H1 (cell line): ENCODE data around the gene ZSWIM4. TPM values are rescaled to one million over a fixed set of nuclear protein-coding genes. Genes with fewer than 3 reads are reported as not detected.

Source experiments
- CTCF ChIA-PET: fragments of 300-600 bp; sonication (Branson Sonifier 250); formaldehyde crosslinking; loops from one replicate; lab custom pipeline; 2021; ENCODE audit not compliant: partially characterized antibody; lab: Charles Lee
- POLR2A ChIA-PET: fragments of 300-600 bp; sonication (Branson Sonifier 250); formaldehyde crosslinking; loops from one replicate; lab custom pipeline; 2021; ENCODE audit warnings: inconsistent platforms; ENCODE audit not compliant: partially characterized antibody; lab: Charles Lee
- DNase-seq, 2 experiments: peaks; one replicate each; pipeline versions ENCODE4 v3.0.0 to v3.0.0-alpha.2; 2010 to 2022; ENCODE audit warnings: low spot score in 2 of 2, low read depth in 1 of 2, mixed read lengths in 1 of 2
- FAIRE-seq: peaks from 2 replicates; lab custom pipeline; 2011; peaks lifted over from hg19 to GRCh38; lab: Jason Lieb, UNC
- H2AFZ ChIP-seq: 2 replicates; pipeline ENCODE4 v1.8.1; 2012; ENCODE audit warnings: low read length, inconsistent platforms
- H2AK5ac ChIP-seq: 2 replicates; pipeline ENCODE4 v1.6.1; 2013; ENCODE audit warnings: low read depth, low read length
- H2BK120ac ChIP-seq: replicated peaks from 2 replicates; pipeline ENCODE3; 2013; ENCODE audit warnings: low read depth, low read length, inconsistent platforms
- H2BK12ac ChIP-seq: 2 replicates; pipeline ENCODE4 v1.6.1; 2013; ENCODE audit warnings: low read depth, low read length
- H2BK15ac ChIP-seq: 2 replicates; pipeline ENCODE4 v1.6.1; 2013; ENCODE audit warnings: low read length
- H2BK20ac ChIP-seq: 2 replicates; pipeline ENCODE4 v1.6.1; 2013; ENCODE audit warnings: low read length
- H2BK5ac ChIP-seq: 2 replicates; pipeline ENCODE4 v1.6.1; 2013; ENCODE audit warnings: low read depth, low read length
- H3K14ac ChIP-seq: 2 replicates; pipeline ENCODE4 v1.6.1; 2013; ENCODE audit warnings: inconsistent platforms; ENCODE audit not compliant: insufficient read length
- H3K18ac ChIP-seq: 2 replicates; pipeline ENCODE4 v1.6.1; 2013; ENCODE audit warnings: low read length; ENCODE audit errors: extremely low read depth
- H3K23ac ChIP-seq: 2 replicates; pipeline ENCODE4 v1.6.1; 2013; ENCODE audit warnings: inconsistent platforms; ENCODE audit not compliant: insufficient read length
- H3K23me2 ChIP-seq: 2 replicates; pipeline ENCODE4 v1.6.1; 2013; ENCODE audit warnings: low read depth, low read length
- H3K27ac ChIP-seq: 2 replicates; pipeline ENCODE4 v1.6.1; 2011; ENCODE audit warnings: low read depth, low read length, inconsistent platforms
- H3K27me3 ChIP-seq, 4 experiments: replicated peaks in 1 of 4; 1 replicate in 1 of 4; 2 replicates in 3 of 4; pipeline versions ENCODE4 v1.6.1 to v1.8.1; 2011 to 2013; ENCODE audit warnings: low read length in 3 of 4, mild to moderate bottlenecking in 3 of 4, inconsistent platforms in 2 of 4, mixed read lengths in 2 of 4, moderate library complexity in 1 of 4; ENCODE audit not compliant: control insufficient read depth in 3 of 4, insufficient read depth in 3 of 4; ENCODE audit errors: extremely low read depth in 1 of 4
- H3K36me3 ChIP-seq, 4 experiments: 2 replicates each; pipeline versions ENCODE4 v1.6.1 to v1.8.1; 2011 to 2013; ENCODE audit warnings: mild to moderate bottlenecking in 4 of 4, low read length in 3 of 4, moderate library complexity in 2 of 4, control low read depth in 1 of 4, inconsistent platforms in 1 of 4; ENCODE audit not compliant: insufficient read depth in 4 of 4, control insufficient read depth in 2 of 4
- H3K4ac ChIP-seq: replicated peaks from 2 replicates; pipeline ENCODE3; 2013; ENCODE audit warnings: low read length, low read depth, mixed read lengths, inconsistent platforms; ENCODE audit not compliant: insufficient read length
- H3K4me1 ChIP-seq, 4 experiments: replicated peaks in 1 of 4; 1 replicate in 1 of 4; 2 replicates in 3 of 4; pipeline versions ENCODE4 v1.6.1 to v1.8.1; 2011 to 2013; ENCODE audit warnings: low read length in 3 of 4, inconsistent platforms in 2 of 4, mixed read lengths in 1 of 4; ENCODE audit not compliant: insufficient read depth in 4 of 4, control insufficient read depth in 3 of 4
- H3K4me2 ChIP-seq, 2 experiments: 2 replicates each; pipeline versions ENCODE4 v1.6.1 to v1.8.1; 2011 to 2013; ENCODE audit warnings: low read depth in 2 of 2, low read length in 2 of 2, control low read depth in 1 of 2, inconsistent platforms in 1 of 2, mild to moderate bottlenecking in 1 of 2; ENCODE audit not compliant: insufficient read depth in 1 of 2
- H3K4me3 ChIP-seq, 4 experiments: fragments of 200-600, 300-600 bp in 1 of 4; sonication (generic), shearing (Covaris generic), sonication (Bioruptor Twin) in 1 of 4; 2 replicates each; pipeline versions ENCODE4 v1.5.1 to v1.8.1; 2011 to 2016; ENCODE audit warnings: low read length in 4 of 4, low read depth in 3 of 4, control low read depth in 2 of 4, inconsistent platforms in 2 of 4, mild to moderate bottlenecking in 2 of 4, mixed read lengths in 1 of 4, moderate library complexity in 1 of 4; ENCODE audit not compliant: insufficient read depth in 2 of 4; ENCODE audit errors: extremely low read depth in 1 of 4
- H3K56ac ChIP-seq: replicated peaks from 2 replicates; pipeline ENCODE3; 2013; ENCODE audit warnings: low read depth, mild to moderate bottlenecking, mixed read lengths, low read length, inconsistent platforms; ENCODE audit not compliant: insufficient read length
- H3K79me1 ChIP-seq: 2 replicates; pipeline ENCODE4 v1.6.1; 2013; ENCODE audit warnings: low read depth, low read length, control low read depth
- H3K79me2 ChIP-seq, 2 experiments: 2 replicates each; pipeline versions ENCODE4 v1.6.1 to v1.8.1; 2012 to 2013; ENCODE audit warnings: low read length in 2 of 2, mild to moderate bottlenecking in 2 of 2, inconsistent platforms in 1 of 2; ENCODE audit not compliant: insufficient read depth in 2 of 2, control insufficient read depth in 1 of 2
- H3K9ac ChIP-seq, 4 experiments: replicated peaks in 1 of 4; 1 replicate in 1 of 4; 2 replicates in 3 of 4; pipeline versions ENCODE4 v1.6.1 to v1.8.1; 2011 to 2013; ENCODE audit warnings: low read depth in 3 of 4, low read length in 3 of 4, control low read depth in 2 of 4, mild to moderate bottlenecking in 2 of 4, moderate library complexity in 2 of 4, inconsistent platforms in 1 of 4; ENCODE audit errors: extremely low read depth in 1 of 4
- H3K9me3 ChIP-seq, 2 experiments: 2 replicates each; pipeline versions ENCODE4 v1.6.1 to v1.8.1; 2012 to 2013; ENCODE audit warnings: mild to moderate bottlenecking in 2 of 2, moderate library complexity in 2 of 2, control low read depth in 1 of 2, inconsistent platforms in 1 of 2, low read depth in 1 of 2, low read length in 1 of 2, mixed read lengths in 1 of 2; ENCODE audit not compliant: insufficient read depth in 2 of 2
- H4K20me1 ChIP-seq, 2 experiments: replicated peaks in 1 of 2; 2 replicates each; pipeline versions ENCODE3 to v1.8.1; 2011 to 2013; ENCODE audit warnings: inconsistent platforms in 2 of 2, low read length in 2 of 2, mild to moderate bottlenecking in 1 of 2; ENCODE audit not compliant: insufficient read depth in 2 of 2, control insufficient read depth in 1 of 2
- H4K5ac ChIP-seq: 2 replicates; pipeline ENCODE4 v1.6.1; 2013; ENCODE audit warnings: low read length, low read depth, mixed read lengths, inconsistent platforms; ENCODE audit not compliant: insufficient read length
- H4K8ac ChIP-seq: 2 replicates; pipeline ENCODE4 v1.8.0; 2013; ENCODE audit warnings: mild to moderate bottlenecking, moderate library complexity, low read length, inconsistent platforms; ENCODE audit not compliant: insufficient read depth; ENCODE audit errors: extremely low read depth
- H4K91ac ChIP-seq: replicated peaks from 2 replicates; pipeline ENCODE3; 2013; ENCODE audit warnings: low read length, mixed read lengths, inconsistent platforms; ENCODE audit not compliant: insufficient read length
- BCL11A ChIP-seq, 2 experiments: IDR thresholded peaks; one replicate each; pipeline ENCODE4 v1.6.1; 2011; ENCODE audit warnings: low read depth in 2 of 2, low read length in 2 of 2, mild to moderate bottlenecking in 2 of 2
- CTBP2 ChIP-seq: IDR thresholded peaks from 2 replicates; pipeline ENCODE4 v1.7.0; 2011; ENCODE audit warnings: borderline replicate concordance, mild to moderate bottlenecking, moderate library complexity, mixed read lengths, low read length; ENCODE audit not compliant: insufficient read depth, insufficient read length
- HDAC6 ChIP-seq: IDR thresholded peaks from one replicate; pipeline ENCODE4 v1.7.1; 2012; ENCODE audit warnings: low read depth, mild to moderate bottlenecking, inconsistent platforms, low read length, moderate library complexity
- JUN ChIP-seq: IDR thresholded peaks from 2 replicates; pipeline ENCODE4 v1.6.1; 2011; ENCODE audit warnings: low read depth, mild to moderate bottlenecking, improper control_type of control experiment, low read length
- KDM4A ChIP-seq: IDR thresholded peaks from one replicate; pipeline ENCODE4 v1.7.1; 2012; ENCODE audit warnings: low read depth, mild to moderate bottlenecking, moderate library complexity, low read length, inconsistent platforms; ENCODE audit not compliant: severe bottlenecking
- SAP30 ChIP-seq: fragments of 300-600 bp; sonication (generic); IDR thresholded peaks from 2 replicates; pipeline ENCODE4 v1.7.1; 2012; ENCODE audit warnings: low read length, moderate library complexity, mild to moderate bottlenecking, inconsistent platforms; ENCODE audit not compliant: insufficient read depth, insufficient replicate concordance
- SIN3A ChIP-seq, 2 experiments: IDR thresholded peaks in 1 of 2; conservative IDR thresholded peaks in 1 of 2; 2 replicates each; pipeline ENCODE4 v1.6.1; 2011 to 2012; ENCODE audit warnings: low read length in 2 of 2, improper control_type of control experiment in 1 of 2, low read depth in 1 of 2, mild to moderate bottlenecking in 1 of 2
- TAF1 ChIP-seq: IDR thresholded peaks from 2 replicates; pipeline ENCODE4 v1.6.1; 2011; ENCODE audit warnings: mild to moderate bottlenecking, low read depth, low read length
- USF2 ChIP-seq: IDR thresholded peaks from 2 replicates; pipeline ENCODE4 v1.6.1; 2011; ENCODE audit warnings: low read length, improper control_type of control experiment
- WGBS, 2 experiments: shearing (Covaris generic) in 1 of 2; methylation state at CpG; one replicate each; pipeline versions ENCODE4 v1.1.6 to v1.1.7; 2013 to 2015; ENCODE audit warnings: low lambda C conversion rate in 2 of 2, mixed read lengths in 2 of 2, inconsistent platforms in 1 of 2, low coverage in 1 of 2, missing lambda C conversion rate in 1 of 2; ENCODE audit not compliant: insufficient replicate concordance in 2 of 2, insufficient coverage in 1 of 2, insufficient read length in 1 of 2; ENCODE audit errors: extremely low coverage in 1 of 2, missing lambda C conversion rate in 1 of 2; 5-methylcytosine and 5-hydroxymethylcytosine counted together
- polyA plus RNA-seq, 7 experiments: library from polyadenylated mRNA; depleted of rRNA in 3 of 7; stranded (reverse) in 5 of 7; unstranded in 2 of 7; fragments of >200 nt in 5 of 7; fragments of 200-250 nt in 2 of 7; gene quantifications; 1 replicate in 5 of 7; 2 replicates in 1 of 7; 4 replicates in 1 of 7; pipeline versions ENCODE4 v1.2.1 to v1.2.3, GENCODE V29; 2011 to 2013; ENCODE audit warnings: missing spikeins in 2 of 7, mixed read lengths in 2 of 7
- total RNA-seq: library from RNA; stranded (reverse); fragmentation: NEBNext Ultra II Directional; extraction: Animal tissue kit (Norgen Biotek cat#: 25700); gene quantifications from 2 replicates; pipeline ENCODE4 v1.2.1, GENCODE V29; 2021

The ZSWIM4 gene
- total and polyA plus RNA-seq, 2 of the 8 experiments (the other 6 are each of a cell fraction or from before 2014, with no cell fraction given): 12.2 to 31.1 TPM

- DNase-seq (no peak), FAIRE-seq (no peak)
- no peak overlapping the region for H3K27ac ChIP-seq
- peaks cover 0 to 5% of the 10 kb centered on the region in 2 experiments for H4K20me1 ChIP-seq
- H2BK5ac ChIP-seq: no peak overlapping the region
- WGBS, 2 experiments: 91% methylated on average over 27 of the region's 27 CpGs; no CpG with 5 or more reads in 1 of the 2 experiments
- no peak overlapping the region for H3K18ac ChIP-seq
- H4K91ac ChIP-seq: no peak overlapping the region
- H2AFZ ChIP-seq: no peak overlapping the region
- no peak overlapping the region for H3K4me2 ChIP-seq
- no peaks in the 10 kb centered on the region for H3K79me1 ChIP-seq
- H3K36me3 ChIP-seq: no peaks in the 10 kb centered on the region
- H3K23me2 ChIP-seq: no peaks in the 10 kb centered on the region
- H3K79me2 ChIP-seq: no peaks in the 10 kb centered on the region
- no peak overlapping the region for H2BK15ac ChIP-seq
- H3K4me1 ChIP-seq: peaks cover 6 to 19% (median 16%) of the 10 kb centered on the region in 4 experiments
- H3K56ac ChIP-seq: no peak overlapping the region
- no peak overlapping the region for H2BK20ac ChIP-seq
- no peak overlapping the region for H2BK120ac ChIP-seq
- no peak overlapping the region for H3K4me3 ChIP-seq
- ChIA-PET POLR2A (no interaction called here), CTCF (interaction anchor here (0.8 to 6.0 kb wide), 12 partner anchors 15 to 199 kb away, joined by 3 to 68 read pairs (median 3); partner anchors contain the start of gene MISP3)
- H3K23ac ChIP-seq: no peak overlapping the region
- no peaks in the 10 kb centered on the region for H3K9me3 ChIP-seq
- no peak overlapping the region for H2BK12ac ChIP-seq
- H3K27me3 ChIP-seq: peaks cover 24 to 49% (median 35%) of the 10 kb centered on the region in 4 experiments
- H3K9ac ChIP-seq: no peak overlapping the region
- H3K4ac ChIP-seq: no peak overlapping the region
- TF ChIP-seq BCL11A (IDR thresholded peaks at IDR 0.05; ENCODE audit: low read depth in 2 of 2, low read length in 2 of 2) (no peak), SAP30 (no peak), SIN3A (conservative IDR thresholded peaks at IDR 0.05 in 1 of 2, IDR thresholded peaks at IDR 0.05 in 1 of 2; ENCODE audit: low read depth in 1 of 2, low read length in 2 of 2) (no peak), HDAC6 (no peak), JUN (no peak), CTBP2 (no peak), TAF1 (no peak), USF2 (no peak), KDM4A (no peak)
- H3K14ac ChIP-seq: no peak overlapping the region
- H4K5ac ChIP-seq: no peak overlapping the region
- no peak overlapping the region for H2AK5ac ChIP-seq
- no peak overlapping the region for H4K8ac ChIP-seq
Measured at GRCh38 chr19:13877303-13877702, 82.1 kb downstream of the ZSWIM4 start.
